ENCODE data around the gene PRKCA.
"Not testable (repeated sequence)": the region's sequence is repeated elsewhere in the genome, so short reads cannot be mapped to it uniquely, and the experiment has no call there.

The PRKCA gene

DNA sequence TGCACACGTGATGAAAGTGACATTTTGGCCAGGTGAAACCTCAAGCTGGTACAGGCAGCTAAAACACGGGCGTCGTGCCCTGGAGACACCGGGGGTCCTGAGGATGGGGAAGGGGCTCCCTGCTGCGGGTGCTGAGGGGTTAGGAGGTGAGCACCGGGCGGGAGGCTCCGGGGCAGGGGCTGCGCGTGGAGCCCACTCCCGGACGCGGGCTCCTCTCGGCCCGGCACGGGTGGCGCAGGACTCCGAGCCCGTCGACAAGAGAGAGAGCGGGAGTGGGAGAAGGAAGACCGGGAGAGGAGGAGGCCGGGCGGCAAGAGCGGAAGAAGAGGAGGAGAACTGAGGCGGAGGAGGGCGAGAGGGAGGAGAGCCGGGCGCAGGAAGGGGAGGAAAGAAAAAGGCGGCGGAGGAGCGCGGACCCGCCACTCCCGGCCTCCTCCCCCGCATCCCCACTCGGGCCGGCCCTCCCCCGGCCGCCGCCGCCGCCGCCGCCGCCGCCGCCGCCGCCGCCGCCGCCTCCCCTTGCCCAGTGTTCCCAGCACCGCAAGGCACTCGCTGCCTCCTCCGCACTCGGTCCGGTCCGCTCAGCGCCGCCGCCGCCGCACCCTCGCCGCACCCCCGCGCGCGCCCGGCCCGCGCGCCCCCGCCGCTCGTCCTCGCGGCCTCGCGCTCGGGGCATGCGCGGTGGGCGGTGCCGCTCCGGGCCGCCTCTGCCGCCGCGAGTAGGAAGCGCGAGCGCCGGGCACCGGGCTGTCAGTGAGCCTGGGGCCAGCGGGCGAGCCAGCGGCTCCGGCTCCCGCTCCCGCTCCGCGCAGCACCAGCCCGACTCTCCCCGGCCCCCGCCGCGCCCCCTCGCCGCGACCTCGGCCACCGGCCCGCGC is at the start of gene PRKCA:
PRKCA (plus strand) TSS at position 750 of the 878 bp plus-strand sequence.
- DNase-seq (ENCODE audit: low spot score): peak; percentile 64

DNA sequence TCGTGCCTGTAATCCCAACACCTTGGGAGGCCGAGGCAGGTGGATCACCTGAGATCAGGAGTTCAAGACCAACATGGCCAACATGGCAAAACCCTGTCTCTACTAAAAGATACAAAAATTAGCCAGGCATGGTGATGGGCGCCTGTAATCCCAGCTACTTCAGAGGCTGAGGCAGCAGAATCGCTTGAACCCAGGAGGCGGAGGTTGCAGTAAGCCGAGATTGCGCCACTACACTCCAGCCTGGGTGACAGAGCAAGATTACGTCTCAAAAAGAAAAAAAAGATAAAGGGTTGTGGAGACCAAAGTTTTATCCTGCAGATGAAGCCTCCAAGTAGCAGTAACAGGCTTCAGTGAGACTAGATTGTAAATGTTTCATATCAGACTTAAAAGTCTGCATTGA is 49.0 kb upstream of the PRKCA start:
- not testable (repeated sequence) for DNase-seq (ENCODE audit: low spot score)

DNA sequence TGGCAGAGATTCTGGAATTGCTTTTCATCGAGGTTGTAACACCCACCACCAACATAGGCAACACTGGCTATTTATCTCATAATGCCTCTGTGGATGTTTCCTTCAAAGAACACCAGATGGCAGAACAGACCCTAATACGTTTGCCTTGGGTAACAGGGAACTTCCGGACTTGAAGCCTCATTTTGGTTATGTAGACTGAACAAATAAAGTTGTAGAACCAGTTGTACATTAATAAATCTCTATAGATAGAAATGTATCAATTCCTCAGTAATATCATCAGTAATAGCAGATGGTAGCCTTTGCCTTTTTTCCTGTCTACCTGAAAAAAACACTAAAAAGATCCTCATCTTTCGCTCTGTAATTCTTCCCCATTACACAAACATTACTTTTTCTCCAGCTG is 47.3 kb upstream of the PRKCA start:
- peak; percentile 78 for DNase-seq (ENCODE audit: low spot score)

DNA sequence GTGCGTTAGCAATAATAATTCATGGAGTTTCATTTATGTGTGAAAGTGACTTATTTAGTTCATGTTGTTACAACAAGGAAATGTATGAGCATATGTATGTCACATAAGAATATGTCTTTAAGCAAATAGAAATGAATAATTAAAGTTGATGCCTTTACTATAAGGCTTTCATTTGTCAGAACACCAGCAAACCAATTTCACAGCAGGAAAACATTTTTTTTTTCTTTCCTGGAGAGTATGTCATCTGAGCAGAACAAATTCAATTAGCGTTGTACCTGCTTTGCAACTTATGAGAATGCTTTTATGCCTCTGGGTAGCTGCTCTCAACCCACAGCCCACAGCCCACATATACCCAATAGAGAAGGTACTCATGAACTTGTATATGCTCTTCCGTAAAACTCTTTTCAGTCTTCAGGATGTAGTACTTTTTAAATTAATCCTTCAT is 46.9 kb upstream of the PRKCA start:
- DNase-seq (ENCODE audit: low spot score): no peak

DNA sequence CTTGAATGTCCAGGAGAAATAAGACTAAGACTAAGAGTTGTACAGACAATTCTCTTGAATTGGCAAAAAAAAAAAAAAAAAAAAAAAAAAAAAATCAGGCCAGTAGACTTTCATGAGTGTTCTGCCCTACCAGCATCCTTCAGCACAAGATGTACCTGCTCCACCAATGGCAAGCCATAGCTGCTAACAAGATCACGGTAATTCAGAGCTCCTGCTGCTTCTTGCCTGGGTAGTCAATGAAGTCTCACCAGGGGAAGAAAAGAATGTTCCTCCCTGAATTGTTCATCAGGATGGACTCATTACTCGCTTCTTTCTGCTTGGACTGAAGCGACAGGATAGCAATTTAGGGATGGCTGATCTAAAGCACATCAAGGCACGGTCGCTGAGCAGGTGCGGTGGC is 42.1 kb upstream of the PRKCA start:
- DNase-seq (ENCODE audit: low spot score): no peak

DNA sequence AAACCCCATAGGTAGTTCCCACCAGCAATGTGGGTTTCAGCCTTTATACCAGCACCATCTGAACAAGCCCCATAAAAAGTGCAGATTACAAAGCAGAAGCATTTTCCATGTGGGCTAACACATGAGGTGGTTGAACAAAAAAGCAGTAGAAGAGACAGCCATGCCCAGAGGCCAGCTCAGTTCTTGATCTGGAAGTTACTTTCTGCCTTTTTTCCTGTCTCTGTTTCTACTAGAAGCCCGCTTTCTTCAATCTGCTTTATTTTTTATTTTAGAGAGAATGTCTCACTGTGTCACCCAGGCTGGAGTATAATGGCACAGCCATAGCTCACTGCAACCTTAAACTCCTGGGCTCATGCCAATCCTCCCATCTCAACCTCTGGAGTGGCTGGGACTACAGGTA is 41.7 kb upstream of the PRKCA start:
- DNase-seq (ENCODE audit: low spot score): no peak

DNA sequence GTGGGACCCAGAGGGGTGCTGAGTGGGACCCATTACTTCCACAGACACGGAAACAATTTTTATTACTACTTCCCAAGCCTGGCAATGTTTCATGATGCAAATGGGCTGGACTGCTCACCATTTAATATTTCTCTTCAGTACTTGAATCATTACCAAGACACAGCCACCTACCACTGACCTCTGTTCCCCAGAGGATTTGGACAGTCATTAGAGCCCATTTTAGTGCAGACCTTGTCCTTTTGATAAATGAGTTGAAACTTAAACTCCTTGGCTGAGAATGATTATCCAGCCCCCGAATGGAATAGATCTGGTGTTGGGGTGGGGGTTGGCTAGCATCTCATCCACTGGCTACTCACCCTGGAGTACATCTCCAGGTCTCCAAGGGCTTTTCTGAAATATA is 39.6 kb upstream of the PRKCA start:
- DNase-seq (ENCODE audit: low spot score): no peak

DNA sequence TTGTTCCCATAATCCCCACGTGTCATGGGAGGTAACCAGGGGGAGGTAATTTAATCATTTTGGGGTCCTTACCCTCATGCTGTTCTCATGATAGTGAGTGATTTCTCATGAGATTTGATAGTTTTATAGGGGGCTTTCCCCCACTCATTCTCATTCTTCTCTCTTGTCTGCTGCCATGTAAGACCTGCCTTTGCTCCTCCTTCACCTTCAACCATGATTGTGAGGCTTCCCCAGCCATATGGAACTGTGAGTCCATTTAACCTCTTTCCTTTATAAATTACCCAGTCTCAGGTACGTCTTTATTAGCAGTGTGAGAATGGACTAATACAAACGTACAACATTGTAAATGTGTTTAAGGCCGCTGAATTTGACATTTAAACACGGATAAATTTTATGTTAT is 37.7 kb upstream of the PRKCA start:
- no peak for DNase-seq (ENCODE audit: low spot score)

DNA sequence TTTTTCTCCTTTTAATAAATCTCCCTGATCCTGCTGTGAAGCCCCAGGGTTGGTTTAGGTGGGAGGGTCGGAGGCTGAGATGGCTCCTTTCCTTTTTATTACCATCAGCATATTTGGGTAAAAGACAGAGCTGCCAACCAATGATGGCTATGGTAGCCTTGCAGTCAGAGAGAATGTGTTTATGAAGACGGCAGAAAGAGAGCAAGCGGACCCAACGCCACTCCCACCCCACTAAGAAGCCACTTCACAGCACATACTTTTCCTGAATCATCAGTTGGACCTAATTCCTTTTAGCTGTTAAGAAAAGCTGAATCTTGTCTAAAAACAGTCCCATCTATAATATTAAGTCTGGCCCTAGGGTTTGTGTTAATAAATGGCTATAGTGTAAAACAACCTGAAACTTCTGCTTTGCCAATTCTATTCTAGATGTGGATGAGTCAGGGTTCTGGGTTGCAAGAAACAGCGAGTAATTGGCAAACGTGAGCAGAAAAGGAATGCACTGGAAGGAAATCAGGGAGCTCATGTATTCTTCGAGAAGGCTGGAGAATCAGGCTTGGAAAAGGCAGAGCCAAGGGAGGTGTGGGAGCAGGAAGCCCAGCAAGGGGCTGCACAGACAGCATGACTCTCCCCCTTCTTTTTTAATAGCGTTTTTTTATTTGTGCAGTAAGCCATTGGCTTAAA is 34.0 kb upstream of the PRKCA start:
- DNase-seq (ENCODE audit: low spot score): no peak

DNA sequence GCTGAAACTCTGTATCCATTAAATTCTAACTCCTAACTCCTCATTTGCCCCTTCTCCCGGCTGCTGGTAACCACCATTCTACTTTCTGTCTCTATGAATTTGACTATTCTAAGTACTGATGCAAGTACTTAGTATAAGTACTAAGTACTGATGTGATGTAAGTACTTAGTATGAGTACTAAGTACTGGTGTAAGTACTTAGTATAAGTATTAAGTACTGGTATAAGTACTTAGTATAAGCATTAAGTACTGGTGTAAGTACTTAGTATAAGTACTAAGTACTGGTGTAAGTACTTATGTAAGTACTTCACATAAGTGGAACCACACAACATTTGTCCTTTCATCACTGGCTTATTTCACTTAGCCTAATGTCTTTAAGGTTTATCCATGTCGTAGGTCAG is 32.3 kb upstream of the PRKCA start:
- no peak for DNase-seq (ENCODE audit: low spot score)

DNA sequence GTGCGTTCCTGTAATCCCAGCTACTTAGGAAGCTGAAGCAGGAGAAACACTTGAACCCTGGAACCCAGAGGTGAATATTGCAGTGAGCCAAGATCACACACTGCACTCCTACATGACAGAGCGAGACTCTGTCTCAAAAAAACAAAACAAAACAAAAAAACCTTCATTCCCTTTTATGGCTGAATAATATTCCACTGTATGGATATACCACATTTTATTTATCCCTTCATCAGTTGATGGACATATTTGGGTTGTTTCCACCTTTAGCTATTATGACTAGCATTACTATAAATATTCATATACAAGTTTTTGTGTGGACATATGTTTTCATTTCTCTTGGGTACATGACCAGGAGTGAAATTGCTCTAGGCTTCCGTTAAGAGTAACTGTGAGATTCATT is 30.9 kb upstream of the PRKCA start:
- no peak for DNase-seq (ENCODE audit: low spot score)

DNA sequence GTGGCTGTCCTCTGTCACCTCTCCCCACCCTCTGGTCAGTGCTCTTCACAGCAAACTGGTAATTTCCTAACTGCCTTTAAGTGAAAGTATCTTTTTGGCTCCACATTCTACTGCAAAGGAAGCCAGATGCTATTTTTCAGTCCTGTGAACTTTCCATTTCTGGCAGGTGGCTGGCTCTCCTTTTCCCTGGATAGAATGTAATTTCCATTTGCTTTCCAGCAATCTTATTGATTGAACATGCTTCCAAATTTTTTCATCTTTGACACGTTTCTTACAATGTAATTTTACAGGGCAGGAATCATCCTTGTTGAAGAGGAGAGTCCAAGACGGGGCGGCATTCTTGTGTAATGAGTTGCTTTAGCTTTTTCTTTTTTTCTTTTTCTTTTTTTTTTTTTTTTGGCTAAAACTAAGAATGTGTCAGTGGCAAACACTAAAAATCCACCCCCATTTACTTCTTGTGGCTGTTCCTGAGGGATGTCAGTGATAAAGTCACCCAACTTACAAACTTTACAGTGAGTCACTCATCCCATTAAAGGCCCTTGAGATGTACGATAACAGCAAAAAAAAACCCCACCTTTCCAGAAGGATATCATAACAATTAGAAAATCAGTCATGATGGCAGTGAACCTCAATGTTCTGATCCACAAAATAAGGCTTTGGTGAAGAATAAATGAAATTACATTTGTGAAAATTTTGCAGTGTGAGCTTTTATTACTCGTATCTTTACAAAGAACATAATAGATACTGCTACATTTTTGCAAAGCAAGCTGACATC is 29.4 kb upstream of the PRKCA start:
- DNase-seq (ENCODE audit: low spot score): no peak

DNA sequence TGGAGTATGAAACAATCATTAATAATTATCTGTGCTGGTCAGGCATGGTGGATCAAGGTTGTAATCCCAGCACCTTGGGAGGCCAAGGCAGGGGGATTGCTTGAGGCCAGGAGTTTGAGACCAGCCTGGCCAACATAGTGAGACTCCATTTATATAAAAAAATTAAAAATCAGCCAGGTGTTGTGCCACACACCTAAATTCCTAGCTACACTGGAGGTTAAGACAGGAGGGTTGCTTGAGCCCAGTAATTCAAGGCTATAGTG is 28.9 kb upstream of the PRKCA start:
- no peak for DNase-seq (ENCODE audit: low spot score)

DNA sequence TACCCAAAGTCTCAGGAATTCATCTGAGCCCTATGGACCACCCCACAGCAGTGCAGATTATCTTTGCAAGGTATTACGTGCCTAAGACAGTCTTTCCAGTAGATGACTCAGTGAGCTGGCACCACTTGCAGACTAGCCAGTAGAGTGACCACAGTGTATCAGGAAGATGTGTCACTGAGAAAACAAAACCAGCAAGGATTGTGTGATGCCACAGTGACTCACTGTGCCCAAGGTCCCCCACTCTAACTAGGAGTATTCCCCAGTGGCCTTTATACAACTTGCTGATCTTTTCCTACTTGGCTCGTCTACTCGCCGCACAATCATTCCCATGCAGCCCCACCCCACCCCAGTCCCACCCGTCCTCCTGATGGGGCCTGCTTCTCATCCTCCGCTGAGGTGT is 26.8 kb upstream of the PRKCA start:
- DNase-seq (ENCODE audit: low spot score): no peak

DNA sequence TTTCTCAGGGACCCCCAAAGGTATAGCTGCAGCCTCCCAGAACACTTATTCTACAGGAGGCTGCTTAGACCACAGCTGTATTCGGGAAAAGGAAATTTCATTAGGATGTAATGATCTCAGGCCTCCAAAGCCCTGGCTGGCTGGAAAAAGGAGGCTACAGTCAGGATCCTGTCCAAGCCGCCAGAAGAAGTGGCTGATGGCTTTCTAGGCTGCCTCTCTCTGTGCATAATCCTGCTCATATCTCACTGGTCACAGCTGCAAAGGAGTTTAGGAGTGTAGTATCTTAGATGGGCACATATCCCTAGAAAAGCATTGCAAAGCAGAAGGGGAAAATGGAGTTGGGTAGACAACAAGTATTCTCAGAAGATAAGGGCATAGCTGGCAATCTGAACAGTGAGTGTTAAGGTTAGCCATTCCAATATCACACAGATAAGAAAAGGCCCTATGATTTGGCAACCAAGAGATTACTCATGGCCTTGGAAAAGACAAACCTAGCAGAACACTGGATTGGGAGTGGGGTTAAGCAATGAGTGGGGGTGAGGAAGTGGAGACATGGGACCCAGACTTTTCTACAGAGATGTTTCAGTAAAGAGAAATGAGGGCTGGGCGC is 26.0 kb upstream of the PRKCA start:
- DNase-seq (ENCODE audit: low spot score): no peak

DNA sequence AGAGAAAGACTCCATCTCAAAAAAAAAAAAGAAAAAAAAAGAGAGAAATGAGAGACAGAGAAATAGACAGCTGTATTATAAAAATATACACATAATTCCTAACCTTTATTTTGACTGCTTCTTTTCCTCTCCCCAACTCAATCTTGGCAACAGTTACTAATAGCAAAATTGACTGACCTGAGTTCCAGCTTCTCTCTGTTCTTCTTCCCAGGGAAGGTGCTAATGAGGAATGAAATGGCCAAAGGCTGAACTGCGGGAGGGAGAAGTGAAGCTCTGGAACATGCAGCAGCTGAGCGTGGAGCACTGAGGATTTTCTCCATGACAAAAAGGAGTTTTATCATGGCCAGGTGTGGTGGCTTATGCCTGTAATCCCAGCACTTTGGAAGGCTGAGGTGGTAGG is 25.2 kb upstream of the PRKCA start:
- no peak for DNase-seq (ENCODE audit: low spot score)

DNA sequence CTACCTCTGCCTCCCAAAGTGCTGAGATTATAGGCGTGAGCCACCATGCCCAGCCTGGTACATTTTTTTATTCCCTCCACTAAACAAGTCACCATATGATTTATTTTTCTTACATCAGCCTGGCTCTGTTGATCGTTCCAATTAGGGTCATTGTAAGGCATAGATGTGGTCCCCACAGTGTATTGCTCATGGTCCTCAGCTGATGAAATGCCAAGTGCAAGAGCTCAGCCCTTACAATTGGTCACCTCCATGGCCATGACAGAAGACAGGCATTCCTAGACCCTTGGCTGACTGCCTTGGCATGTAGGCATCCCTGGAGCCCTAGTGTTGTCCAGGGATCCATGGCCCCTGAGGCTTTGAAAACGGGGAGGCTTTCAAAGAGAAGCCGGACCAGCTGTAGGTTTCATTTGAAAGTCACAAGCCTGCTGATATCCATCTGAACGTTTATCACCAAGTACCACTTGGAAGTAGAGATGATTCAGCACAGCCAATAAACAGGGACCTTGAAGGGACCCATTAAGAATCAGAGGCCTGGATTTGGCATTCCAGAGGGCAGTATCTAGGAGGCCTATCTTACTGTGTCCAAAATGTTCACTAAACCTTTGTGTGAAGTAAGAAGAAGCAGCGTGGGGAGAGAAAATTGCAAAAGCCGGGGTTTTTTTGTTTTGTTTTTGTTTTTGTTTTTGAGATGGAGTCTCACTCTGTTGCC is 20.6 kb upstream of the PRKCA start:
- DNase-seq (ENCODE audit: low spot score): no peak

DNA sequence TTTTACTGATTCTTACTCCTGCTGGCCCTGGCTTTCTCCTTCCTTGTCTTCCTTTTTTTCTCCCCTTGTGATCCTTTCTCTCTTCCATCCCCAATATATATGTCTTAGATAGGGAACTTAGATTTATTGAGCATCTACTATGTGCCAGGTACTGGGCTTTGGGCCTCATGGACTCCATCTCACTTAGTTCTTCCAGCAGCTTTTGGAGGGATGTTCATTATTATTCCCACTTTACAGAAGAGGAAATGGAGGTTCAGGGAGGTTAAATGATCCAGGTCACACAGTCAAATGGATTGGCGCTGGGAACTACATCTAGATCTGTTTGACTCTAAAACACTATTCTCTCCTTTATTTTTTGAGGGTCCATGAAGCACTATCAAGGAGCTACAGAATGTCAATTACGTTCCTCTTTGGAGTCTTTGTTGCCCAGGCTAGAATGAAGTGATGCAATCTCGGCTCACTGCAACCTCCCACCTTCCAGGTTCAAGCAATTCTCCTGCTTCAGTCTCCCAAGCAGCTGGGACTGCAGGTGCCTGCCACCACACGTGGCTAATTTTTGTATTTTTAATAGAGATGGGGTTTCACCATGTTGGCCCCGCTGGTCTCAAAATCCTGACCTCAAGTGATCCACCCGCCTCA is 19.0 kb upstream of the PRKCA start:
- DNase-seq (ENCODE audit: low spot score): no peak

DNA sequence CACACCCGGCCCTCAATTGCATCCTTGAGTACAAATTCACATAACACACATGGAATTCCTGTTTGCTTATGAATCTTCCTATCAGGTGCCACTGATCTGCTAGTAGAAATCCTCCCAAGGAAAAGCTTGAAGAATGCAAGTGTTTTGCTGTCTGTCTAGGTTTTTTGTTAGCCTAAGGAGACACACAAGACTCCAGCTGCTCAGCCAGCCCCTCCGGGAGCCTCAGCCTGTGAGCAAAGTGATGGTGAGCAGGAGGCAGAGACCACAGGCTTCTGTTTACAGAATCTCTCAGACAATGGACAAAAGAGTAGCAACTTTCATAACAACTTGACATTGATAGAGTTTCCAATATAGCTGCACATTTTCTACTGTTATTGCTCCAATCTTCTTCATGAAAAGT is 18.4 kb upstream of the PRKCA start:
- no peak for DNase-seq (ENCODE audit: low spot score)

DNA sequence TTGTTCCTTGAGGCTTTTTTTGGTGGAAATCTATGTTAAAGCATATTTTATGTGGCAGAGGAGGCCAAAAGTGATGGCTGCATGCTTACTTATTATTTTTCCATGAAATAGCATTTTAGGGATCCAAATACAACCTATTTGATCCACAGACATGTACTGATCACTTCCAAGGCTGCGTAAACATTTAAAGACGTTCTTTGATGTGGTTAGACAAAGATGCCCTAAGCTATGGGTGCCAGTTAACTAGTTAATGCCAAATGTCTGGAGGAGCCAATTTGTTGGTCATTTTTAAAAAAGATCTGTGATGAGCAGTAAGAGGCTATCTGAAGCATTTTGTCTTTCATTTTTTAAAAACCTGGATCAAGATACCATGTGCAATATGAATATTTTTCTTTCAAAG is 17.3 kb upstream of the PRKCA start:
- DNase-seq (ENCODE audit: low spot score): no peak

DNA sequence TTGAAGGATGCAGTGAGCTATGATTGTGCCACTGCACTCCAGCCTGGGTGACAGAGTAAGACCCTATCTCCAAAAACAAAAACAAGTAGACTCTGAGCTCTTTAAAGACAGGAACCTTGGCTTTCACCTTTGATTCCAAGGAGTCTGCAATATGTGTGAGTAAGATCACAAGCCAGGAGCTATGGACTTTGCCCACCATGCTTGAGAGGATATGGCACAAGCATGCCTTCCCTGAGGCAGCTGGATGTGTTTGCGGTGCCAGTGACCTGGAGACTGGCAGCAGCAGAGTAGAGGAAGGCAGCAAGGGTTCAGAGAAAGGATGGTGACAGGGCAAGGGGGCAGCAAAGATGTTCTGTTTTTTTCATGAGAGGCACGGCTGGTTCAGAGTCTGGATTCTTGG is 14.5 kb upstream of the PRKCA start:
- no peak for DNase-seq (ENCODE audit: low spot score)
